DND-41 (cell line): ENCODE results near the gene MBOAT1.

Experiments
- ATAC-seq: fragments of 200-7000 bp; cut with Tn5 transposase; 3 replicates; pipeline ENCODE4 v1.9.1; 2021; ENCODE audit warnings: low read depth; ENCODE audit not compliant: insufficient read depth
- DNase-seq: peaks from one replicate; pipeline ENCODE4 v3.0.0-alpha.2; 2020
- H2AFZ ChIP-seq: 2 replicates; pipeline ENCODE4 v1.6.0; 2012; ENCODE audit warnings: low read depth, low read length
- H3K27ac ChIP-seq: 2 replicates; pipeline ENCODE4 v1.5.1; 2012; ENCODE audit warnings: low read length, inconsistent platforms
- H3K27me3 ChIP-seq: fragments of 200-600 bp; sonication (generic); 2 replicates; pipeline ENCODE4 v1.6.0; 2012; ENCODE audit warnings: low read length, mild to moderate bottlenecking, inconsistent platforms; ENCODE audit not compliant: insufficient read depth, poor library complexity
- H3K36me3 ChIP-seq: 2 replicates; pipeline ENCODE4 v1.5.1; 2012; ENCODE audit warnings: low read length, inconsistent platforms; ENCODE audit not compliant: insufficient read depth
- H3K4me1 ChIP-seq: 2 replicates; pipeline ENCODE4 v1.5.1; 2012; ENCODE audit warnings: mild to moderate bottlenecking, low read length; ENCODE audit not compliant: insufficient read depth
- H3K4me2 ChIP-seq: 2 replicates; pipeline ENCODE4 v1.6.0; 2012; ENCODE audit warnings: mild to moderate bottlenecking, moderate library complexity, low read length, inconsistent platforms; ENCODE audit not compliant: insufficient read depth
- H3K4me3 ChIP-seq, 2 experiments: fragments of 200-600 bp in 1 of 2; shearing (Covaris generic) in 1 of 2; 2 replicates each; pipeline ENCODE4 v1.5.1; 2012 to 2016; ENCODE audit warnings: inconsistent platforms in 2 of 2, low read length in 2 of 2, mild to moderate bottlenecking in 2 of 2, low read depth in 1 of 2, moderate library complexity in 1 of 2
- H3K79me2 ChIP-seq: 2 replicates; pipeline ENCODE4 v1.6.0; 2012; ENCODE audit warnings: low read length, inconsistent platforms; ENCODE audit not compliant: insufficient read depth
- H3K9ac ChIP-seq: 2 replicates; pipeline ENCODE4 v1.6.0; 2012; ENCODE audit warnings: low read depth, mild to moderate bottlenecking, inconsistent platforms, low read length, moderate library complexity
- H3K9me3 ChIP-seq: 2 replicates; pipeline ENCODE4 v1.5.1; 2012; ENCODE audit warnings: low read length, moderate library complexity, mild to moderate bottlenecking, inconsistent platforms; ENCODE audit not compliant: insufficient read depth, severe bottlenecking
- H4K20me1 ChIP-seq: 2 replicates; pipeline ENCODE4 v1.6.0; 2012; ENCODE audit warnings: low read length; ENCODE audit not compliant: insufficient read depth
- CTCF ChIP-seq: IDR thresholded peaks from 2 replicates; pipeline ENCODE4 v1.5.1; 2012; ENCODE audit warnings: borderline replicate concordance, low read length, moderate library complexity, mild to moderate bottlenecking; ENCODE audit not compliant: poor library complexity, severe bottlenecking; ENCODE audit errors: extremely low read depth
- EZH2 ChIP-seq: IDR thresholded peaks from 3 replicates; pipeline ENCODE4 v1.6.1; 2012; ENCODE audit warnings: borderline replicate concordance, low read depth, mild to moderate bottlenecking, moderate library complexity, low read length, inconsistent platforms; ENCODE audit not compliant: severe bottlenecking

The MBOAT1 gene

GRCh38 chr6:20112241-20112640 lies 100.0 kb downstream of the MBOAT1 start:
- no peak overlapping the region for H3K27ac ChIP-seq
- H2AFZ ChIP-seq: no peak overlapping the region
- no peak for ATAC-seq
- no peak for DNase-seq
- H3K4me2 ChIP-seq: no peak overlapping the region
- no peak overlapping the region for H3K9ac ChIP-seq
- peaks cover 67% of the 10 kb centered on the region for H3K36me3 ChIP-seq
- no peaks in the 10 kb centered on the region for H3K9me3 ChIP-seq
- no peaks in the 10 kb centered on the region for H3K27me3 ChIP-seq
- no peaks in the 10 kb centered on the region for H4K20me1 ChIP-seq
- TF ChIP-seq EZH2 (no peak), CTCF (no peak)
- no peak overlapping the region for H3K4me3 ChIP-seq
- H3K4me1 ChIP-seq: no peaks in the 10 kb centered on the region
- H3K79me2 ChIP-seq: no peaks in the 10 kb centered on the region

GRCh38 chr6:20110478-20110877 lies 101.8 kb downstream of the MBOAT1 start:
- Histone ChIP-seq H3K4me2 (no peak overlapping the region), H2AFZ (no peak overlapping the region), H3K27ac (no peak overlapping the region), H3K36me3 (peaks cover 71% of the 10 kb centered on the region), H3K79me2 (no peaks in the 10 kb centered on the region), H3K4me1 (no peaks in the 10 kb centered on the region), H3K27me3 (no peaks in the 10 kb centered on the region), H3K4me3 (no peak overlapping the region), H3K9ac (no peak overlapping the region), H3K9me3 (no peaks in the 10 kb centered on the region), H4K20me1 (no peaks in the 10 kb centered on the region)
- TF ChIP-seq EZH2 (no peak), CTCF (no peak)
- ATAC-seq: no peak
- DNase-seq: no peak

GRCh38 chr6:20109526-20109925 lies 102.7 kb downstream of the MBOAT1 start:
- ATAC-seq: no peak
- H3K4me3 ChIP-seq: no peak overlapping the region
- peaks cover 72% of the 10 kb centered on the region for H3K36me3 ChIP-seq
- H3K27me3 ChIP-seq: no peaks in the 10 kb centered on the region
- H3K27ac ChIP-seq: no peak overlapping the region
- H2AFZ ChIP-seq: no peak overlapping the region
- H3K9me3 ChIP-seq: no peaks in the 10 kb centered on the region
- no peak overlapping the region for H3K9ac ChIP-seq
- no peak overlapping the region for H3K4me2 ChIP-seq
- H3K79me2 ChIP-seq: no peaks in the 10 kb centered on the region
- no peaks in the 10 kb centered on the region for H4K20me1 ChIP-seq
- DNase-seq: no peak
- no peaks in the 10 kb centered on the region for H3K4me1 ChIP-seq
- TF ChIP-seq CTCF (no peak), EZH2 (no peak)

DNA sequence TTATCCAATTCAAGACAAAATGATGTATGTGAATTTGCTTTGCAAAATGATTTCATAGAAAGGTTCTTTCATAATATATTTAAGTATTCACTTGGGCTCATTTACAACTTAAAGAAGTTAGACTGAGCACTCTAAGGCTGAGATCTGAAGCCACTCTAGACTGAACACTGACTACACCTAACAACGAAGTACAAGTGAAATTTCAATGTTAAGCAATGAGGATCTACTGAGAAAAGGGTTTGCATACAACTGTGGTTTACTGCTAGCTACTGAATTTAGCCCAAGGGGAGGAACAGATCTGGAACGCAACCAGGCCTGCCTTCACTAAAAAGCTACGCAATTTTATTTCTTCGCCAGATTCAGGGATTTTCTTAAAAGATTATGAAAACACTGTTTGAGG lies 106.4 kb downstream of the MBOAT1 start:
- Histone ChIP-seq H3K4me2 (no peak overlapping the region), H3K4me3 (no peak overlapping the region), H3K27ac (no peak overlapping the region), H2AFZ (no peak overlapping the region), H3K27me3 (no peaks in the 10 kb centered on the region), H3K36me3 (peaks cover 63% of the 10 kb centered on the region), H3K9ac (no peak overlapping the region), H3K4me1 (no peaks in the 10 kb centered on the region), H3K9me3 (no peaks in the 10 kb centered on the region), H4K20me1 (no peaks in the 10 kb centered on the region), H3K79me2 (no peaks in the 10 kb centered on the region)
- TF ChIP-seq CTCF (no peak), EZH2 (no peak)
- ATAC-seq (no peak), DNase-seq (no peak)
